Measurements from ENCODE around the gene PLEKHH1. TPM values are rescaled to one million over a fixed set of nuclear protein-coding genes. Genes with fewer than 3 reads are reported as not detected.

PLEKHH1 gene
- total and polyA plus RNA-seq, 2 donors (not counting 1 experiment from before 2014, with no cell fraction given) = 0.10 to 0.33 TPM

DNA sequence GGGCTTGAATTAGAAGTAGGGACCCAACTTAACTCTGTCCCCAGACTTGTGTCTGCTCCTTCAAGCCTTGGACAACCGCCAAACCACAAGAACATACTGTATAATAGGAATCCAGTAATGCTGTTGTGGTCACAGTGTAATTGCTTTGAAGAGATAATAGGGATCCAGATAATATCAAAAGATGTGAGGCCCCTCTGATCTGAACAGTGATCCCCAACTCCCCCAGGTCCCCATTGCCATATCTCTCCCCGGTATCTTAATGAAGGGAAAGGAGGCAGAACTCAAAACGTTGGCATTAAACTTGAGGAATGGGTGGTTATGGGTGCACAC is 8.5 kb upstream of the PLEKHH1 start:
- Histone ChIP-seq H3K9me3 (ENCODE audit: control insufficient read depth, insufficient read depth, low read depth, low read length) (no peaks in the 10 kb centered on the region), H4K20me1 (ENCODE audit: control insufficient read depth, extremely low read depth, insufficient read depth, low read length) (no peaks in the 10 kb centered on the region), H3K27me3 (ENCODE audit: control insufficient read depth, insufficient read depth, low read length) (peaks cover 23% of the 10 kb centered on the region), H3K4me2 (ENCODE audit: extremely low read depth, insufficient read depth, low read length) (no peak overlapping the region), H3K79me2 (ENCODE audit: control insufficient read depth, insufficient read depth, low read length) (no peaks in the 10 kb centered on the region), H3K4me1 (ENCODE audit: control insufficient read depth, extremely low read depth, insufficient read depth, low read length) (no peaks in the 10 kb centered on the region), H3K9ac (ENCODE audit: insufficient read depth, low read length) (no peak overlapping the region), H2AFZ (ENCODE audit: low read length) (no peak overlapping the region), H3K36me3 (ENCODE audit: control insufficient read depth, insufficient read depth, low read length) (no peaks in the 10 kb centered on the region), H3K4me3 (replicated peaks in 1 of 4; ENCODE audit: control extremely low read depth in 1 of 4, insufficient read depth in 1 of 4, low read depth in 3 of 4, low read length in 4 of 4) (no peak overlapping the region), H3K27ac (ENCODE audit: insufficient read depth, low read length) (no peak overlapping the region)
- no peak for TF ChIP-seq EZH2 (IDR thresholded peaks at IDR 0.05; ENCODE audit: low read length, missing control alignments)
- TF ChIP-seq, protein P1, sequence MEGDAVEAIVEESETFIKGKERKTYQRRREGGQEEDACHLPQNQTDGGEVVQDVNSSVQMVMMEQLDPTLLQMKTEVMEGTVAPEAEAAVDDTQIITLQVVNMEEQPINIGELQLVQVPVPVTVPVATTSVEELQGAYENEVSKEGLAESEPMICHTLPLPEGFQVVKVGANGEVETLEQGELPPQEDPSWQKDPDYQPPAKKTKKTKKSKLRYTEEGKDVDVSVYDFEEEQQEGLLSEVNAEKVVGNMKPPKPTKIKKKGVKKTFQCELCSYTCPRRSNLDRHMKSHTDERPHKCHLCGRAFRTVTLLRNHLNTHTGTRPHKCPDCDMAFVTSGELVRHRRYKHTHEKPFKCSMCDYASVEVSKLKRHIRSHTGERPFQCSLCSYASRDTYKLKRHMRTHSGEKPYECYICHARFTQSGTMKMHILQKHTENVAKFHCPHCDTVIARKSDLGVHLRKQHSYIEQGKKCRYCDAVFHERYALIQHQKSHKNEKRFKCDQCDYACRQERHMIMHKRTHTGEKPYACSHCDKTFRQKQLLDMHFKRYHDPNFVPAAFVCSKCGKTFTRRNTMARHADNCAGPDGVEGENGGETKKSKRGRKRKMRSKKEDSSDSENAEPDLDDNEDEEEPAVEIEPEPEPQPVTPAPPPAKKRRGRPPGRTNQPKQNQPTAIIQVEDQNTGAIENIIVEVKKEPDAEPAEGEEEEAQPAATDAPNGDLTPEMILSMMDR (conservative IDR thresholded peaks at IDR 0.05 in 1 of 2, IDR thresholded peaks at IDR 0.05 in 1 of 2; ENCODE audit: low read depth in 1 of 2, low read length in 2 of 2) = no peak
- peak in 1 of 2 donors; percentile 9 for DNase-seq (ENCODE audit: low read depth in 2 of 2)

DNA sequence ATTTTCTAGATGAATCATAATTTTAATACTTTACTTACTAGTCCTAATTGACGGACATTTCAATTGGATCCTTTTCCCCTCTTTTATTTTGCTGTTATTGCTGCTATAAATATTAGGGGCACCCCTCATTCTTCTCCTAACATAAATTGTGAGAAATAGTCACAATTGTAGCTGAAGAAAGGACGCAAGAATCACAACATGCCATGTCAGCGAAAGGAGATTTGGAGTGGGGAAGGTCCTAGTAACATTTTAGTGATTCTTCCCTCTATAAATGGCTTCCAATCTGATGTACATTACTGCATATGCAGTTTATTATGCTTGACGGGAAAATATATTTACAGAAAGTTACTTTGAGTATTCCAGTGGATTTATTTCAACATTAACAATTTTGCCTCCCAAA is 7.7 kb upstream of the PLEKHH1 start:
- H3K9ac ChIP-seq (ENCODE audit: insufficient read depth, low read length) = no peak overlapping the region
- no peaks in the 10 kb centered on the region for H3K79me2 ChIP-seq (ENCODE audit: control insufficient read depth, insufficient read depth, low read length)
- no peak overlapping the region for H3K27ac ChIP-seq (ENCODE audit: insufficient read depth, low read length)
- H3K27me3 ChIP-seq (ENCODE audit: control insufficient read depth, insufficient read depth, low read length) = peaks cover 25% of the 10 kb centered on the region
- H2AFZ ChIP-seq (ENCODE audit: low read length) = no peak overlapping the region
- no peaks in the 10 kb centered on the region for H3K4me1 ChIP-seq (ENCODE audit: control insufficient read depth, extremely low read depth, insufficient read depth, low read length)
- H4K20me1 ChIP-seq (ENCODE audit: control insufficient read depth, extremely low read depth, insufficient read depth, low read length) = no peaks in the 10 kb centered on the region
- DNase-seq (ENCODE audit: low read depth in 2 of 2) = no peak
- no peaks in the 10 kb centered on the region for H3K36me3 ChIP-seq (ENCODE audit: control insufficient read depth, insufficient read depth, low read length)
- no peak overlapping the region for H3K4me3 ChIP-seq (replicated peaks in 1 of 4; ENCODE audit: control extremely low read depth in 1 of 4, insufficient read depth in 1 of 4, low read depth in 3 of 4, low read length in 4 of 4)
- no peak for TF ChIP-seq EZH2 (IDR thresholded peaks at IDR 0.05; ENCODE audit: low read length, missing control alignments)
- TF ChIP-seq, protein P1 (conservative IDR thresholded peaks at IDR 0.05 in 1 of 2, IDR thresholded peaks at IDR 0.05 in 1 of 2; ENCODE audit: low read depth in 1 of 2, low read length in 2 of 2) = no peak
- H3K4me2 ChIP-seq (ENCODE audit: extremely low read depth, insufficient read depth, low read length) = no peak overlapping the region
- H3K9me3 ChIP-seq (ENCODE audit: control insufficient read depth, insufficient read depth, low read depth, low read length) = no peaks in the 10 kb centered on the region

DNA sequence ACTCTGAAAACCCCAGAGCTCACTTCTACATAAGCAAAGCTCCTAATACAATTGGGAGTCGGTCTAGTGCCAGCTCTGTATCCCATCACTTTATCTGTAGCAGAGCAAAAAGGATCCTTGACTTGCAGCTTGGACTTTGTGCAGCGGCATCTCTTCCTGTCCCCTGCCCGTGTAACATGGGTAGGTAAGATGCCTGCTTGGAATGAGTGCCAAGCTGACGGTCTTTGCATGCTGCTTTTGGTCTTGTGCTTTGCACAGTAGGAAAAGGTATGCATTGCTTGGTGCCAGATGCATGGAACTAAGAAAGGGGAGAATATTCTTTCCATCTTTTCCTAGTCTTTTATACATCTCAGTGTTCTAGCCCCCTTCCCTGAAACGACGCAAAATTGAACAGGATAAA is 6.9 kb upstream of the PLEKHH1 start:
- Histone ChIP-seq H3K4me1 (ENCODE audit: control insufficient read depth, extremely low read depth, insufficient read depth, low read length) (no peaks in the 10 kb centered on the region), H3K9me3 (ENCODE audit: control insufficient read depth, insufficient read depth, low read depth, low read length) (no peaks in the 10 kb centered on the region), H3K36me3 (ENCODE audit: control insufficient read depth, insufficient read depth, low read length) (no peaks in the 10 kb centered on the region), H3K27me3 (ENCODE audit: control insufficient read depth, insufficient read depth, low read length) (peaks cover 20% of the 10 kb centered on the region), H3K4me3 (replicated peaks in 1 of 4; ENCODE audit: control extremely low read depth in 1 of 4, insufficient read depth in 1 of 4, low read depth in 3 of 4, low read length in 4 of 4) (no peak overlapping the region), H4K20me1 (ENCODE audit: control insufficient read depth, extremely low read depth, insufficient read depth, low read length) (no peaks in the 10 kb centered on the region), H3K4me2 (ENCODE audit: extremely low read depth, insufficient read depth, low read length) (no peak overlapping the region), H3K79me2 (ENCODE audit: control insufficient read depth, insufficient read depth, low read length) (no peaks in the 10 kb centered on the region), H3K9ac (ENCODE audit: insufficient read depth, low read length) (no peak overlapping the region), H2AFZ (ENCODE audit: low read length) (no peak overlapping the region), H3K27ac (ENCODE audit: insufficient read depth, low read length) (no peak overlapping the region)
- TF ChIP-seq, protein P1 (conservative IDR thresholded peaks at IDR 0.05 in 1 of 2, IDR thresholded peaks at IDR 0.05 in 1 of 2; ENCODE audit: low read depth in 1 of 2, low read length in 2 of 2) = no peak
- no peak for TF ChIP-seq EZH2 (IDR thresholded peaks at IDR 0.05; ENCODE audit: low read length, missing control alignments)
- no peak for DNase-seq (ENCODE audit: low read depth in 2 of 2)
